Stimulated activated effector memory CD8-positive, alpha-beta T cell treated with anti-CD3 and anti-CD28 coated beads, Interleukin-12 subunit alpha, Interleukin-12 subunit beta, amount 100 ng/mL, for 72 hours (primary cell): ENCODE measurements around the gene XPNPEP1.

Experiments
- ATAC-seq: fragments of 150-1000 bp; cut with Tn5 transposase; 2 replicates; pipeline ENCODE4 v1.10.0; 2021
- DNase-seq, 2 donors: peaks; one replicate each; pipeline ENCODE4 v3.0.0; 2021 to 2022; ENCODE audit warnings: low spot score in 2 of 2
- H3K27ac Mint-ChIP-seq: one replicate; pipeline ENCODE4 v1.8.0; 2022; ENCODE audit warnings: mild to moderate bottlenecking, mixed read lengths
- H3K36me3 Mint-ChIP-seq: one replicate; pipeline ENCODE4 v1.8.0; 2022; ENCODE audit warnings: mild to moderate bottlenecking, mixed read lengths
- H3K4me1 Mint-ChIP-seq: one replicate; pipeline ENCODE4 v1.8.0; 2022; ENCODE audit warnings: mixed read lengths
- H3K4me3 Mint-ChIP-seq: one replicate; pipeline ENCODE4 v1.8.0; 2022; ENCODE audit warnings: mild to moderate bottlenecking, mixed read lengths
- H3K9me3 Mint-ChIP-seq: one replicate; pipeline ENCODE4 v1.8.0; 2022; ENCODE audit warnings: mixed read lengths

The XPNPEP1 gene

DNA sequence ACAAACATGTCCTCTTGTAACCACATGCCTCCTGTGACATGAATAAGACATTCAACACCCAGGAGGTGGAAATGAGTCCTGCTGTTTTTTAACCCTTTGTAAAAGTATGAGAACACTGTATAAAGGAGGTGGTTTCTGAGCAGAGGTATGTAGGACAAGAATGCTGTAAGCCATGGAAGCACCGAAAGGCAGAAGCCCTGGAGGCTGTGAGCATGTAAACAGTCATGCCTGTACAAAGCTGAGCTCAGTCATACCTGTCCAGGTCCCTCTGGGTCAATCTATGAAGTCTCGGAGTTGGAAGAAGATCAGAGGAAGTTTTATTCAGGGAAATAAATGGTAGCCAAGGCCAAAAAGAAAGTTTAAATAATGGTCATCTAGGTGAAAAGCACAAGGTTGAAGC, 34.7 kb upstream of the XPNPEP1 start:
- no peaks in the 10 kb centered on the region for H3K9me3 Mint-ChIP-seq
- H3K4me1 Mint-ChIP-seq: peaks cover 9% of the 10 kb centered on the region
- DNase-seq (no peak), ATAC-seq (no peak)
- no peak overlapping the region for H3K27ac Mint-ChIP-seq
- H3K36me3 Mint-ChIP-seq: no peaks in the 10 kb centered on the region
- no peak overlapping the region for H3K4me3 Mint-ChIP-seq

DNA sequence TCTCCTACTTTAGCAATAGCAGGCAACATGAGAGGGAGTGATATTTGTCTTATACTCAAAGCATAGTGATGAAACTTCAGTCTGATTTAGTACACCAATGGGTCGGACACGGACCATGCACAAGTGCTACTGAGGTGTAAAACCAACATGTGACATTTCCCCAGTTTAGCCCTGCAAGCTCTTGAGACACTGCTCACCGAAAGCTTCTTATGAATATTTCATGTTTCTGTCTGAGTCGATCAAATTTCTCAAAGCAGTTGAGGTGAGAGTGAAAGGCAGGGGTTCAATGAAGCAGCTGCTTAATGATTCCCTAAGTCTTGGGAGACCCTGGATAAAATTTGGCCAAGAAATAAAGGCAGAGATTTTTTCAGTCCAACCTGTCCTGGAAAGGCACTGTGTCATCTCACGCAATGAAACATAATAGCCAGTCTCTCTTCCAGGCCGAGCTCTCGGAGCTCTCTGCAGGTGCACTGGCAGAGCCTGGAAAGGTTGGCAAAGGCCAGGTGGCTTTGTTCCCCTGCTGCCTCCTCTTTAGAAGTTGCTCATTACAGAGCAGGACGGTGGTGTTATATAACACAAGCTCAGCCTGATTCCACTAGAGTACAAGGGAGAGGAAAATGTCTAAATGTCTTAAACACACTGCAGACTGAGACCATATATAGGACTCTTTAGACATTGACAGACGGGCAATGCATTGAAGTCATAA, 33.9 kb upstream of the XPNPEP1 start:
- DNase-seq (no peak), ATAC-seq (peak; percentile 62)
- Mint-ChIP-seq H3K4me3 (no peak overlapping the region), H3K36me3 (no peaks in the 10 kb centered on the region), H3K4me1 (peaks cover 9% of the 10 kb centered on the region), H3K27ac (no peak overlapping the region), H3K9me3 (no peaks in the 10 kb centered on the region)

DNA sequence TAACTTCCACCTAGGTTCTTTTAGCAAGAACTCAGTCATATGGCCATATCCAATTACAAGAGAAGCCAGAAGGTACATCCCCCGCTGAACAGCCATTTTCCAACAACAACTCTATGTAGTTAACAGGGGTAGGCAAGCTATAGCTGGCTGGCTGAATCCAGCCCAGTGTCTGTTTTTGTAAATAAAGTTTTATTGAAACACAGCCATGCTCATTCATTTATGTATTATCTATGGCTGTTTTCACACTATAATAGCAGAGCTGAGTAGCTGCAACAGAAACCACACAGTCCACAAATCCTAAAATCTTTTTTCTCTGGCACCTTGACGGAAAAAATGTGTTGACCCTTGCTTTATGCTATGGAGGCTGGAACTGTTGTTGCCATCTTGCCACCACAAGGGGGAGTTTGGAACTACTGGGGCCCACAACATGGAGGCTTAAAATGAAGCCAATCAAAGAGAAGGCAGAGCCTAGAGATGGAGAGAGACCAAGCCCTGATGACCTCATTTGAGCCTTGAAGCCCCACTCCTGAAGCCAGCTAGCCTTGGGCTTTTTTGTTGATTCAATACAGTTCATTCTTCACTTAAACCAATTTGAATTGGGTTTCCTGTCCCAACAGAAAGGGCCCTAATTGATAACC, 33.3 kb upstream of the XPNPEP1 start:
- DNase-seq (peak in 1 of 2 donors; percentile 56), ATAC-seq (peak; percentile 89)
- no peak overlapping the region for H3K27ac Mint-ChIP-seq
- peaks cover 9% of the 10 kb centered on the region for H3K4me1 Mint-ChIP-seq
- no peak overlapping the region for H3K4me3 Mint-ChIP-seq
- no peaks in the 10 kb centered on the region for H3K36me3 Mint-ChIP-seq
- H3K9me3 Mint-ChIP-seq: no peaks in the 10 kb centered on the region

DNA sequence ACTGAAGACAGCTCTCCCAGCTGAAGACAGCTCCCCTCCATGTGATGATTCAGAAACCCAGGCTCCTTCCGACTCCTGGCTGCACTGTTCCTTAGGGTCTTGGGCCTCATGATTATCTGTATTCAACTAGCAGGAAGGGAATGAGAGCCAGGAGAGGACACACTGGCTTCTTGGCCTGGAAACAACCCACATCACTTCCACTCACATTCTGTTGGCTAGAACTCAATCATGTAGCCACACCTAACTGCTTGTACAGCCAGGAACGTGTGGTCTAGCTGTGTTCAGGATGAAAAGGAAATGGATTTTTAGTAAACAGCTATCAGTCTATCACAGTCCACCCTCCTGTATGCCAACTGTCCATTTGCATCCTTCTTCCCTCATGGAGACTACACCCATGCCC, 30.5 kb upstream of the XPNPEP1 start:
- no peaks in the 10 kb centered on the region for H3K9me3 Mint-ChIP-seq
- ATAC-seq: no peak
- no peak overlapping the region for H3K27ac Mint-ChIP-seq
- DNase-seq: no peak
- no peak overlapping the region for H3K4me3 Mint-ChIP-seq
- H3K4me1 Mint-ChIP-seq: peaks cover 9% of the 10 kb centered on the region
- H3K36me3 Mint-ChIP-seq: no peaks in the 10 kb centered on the region

DNA sequence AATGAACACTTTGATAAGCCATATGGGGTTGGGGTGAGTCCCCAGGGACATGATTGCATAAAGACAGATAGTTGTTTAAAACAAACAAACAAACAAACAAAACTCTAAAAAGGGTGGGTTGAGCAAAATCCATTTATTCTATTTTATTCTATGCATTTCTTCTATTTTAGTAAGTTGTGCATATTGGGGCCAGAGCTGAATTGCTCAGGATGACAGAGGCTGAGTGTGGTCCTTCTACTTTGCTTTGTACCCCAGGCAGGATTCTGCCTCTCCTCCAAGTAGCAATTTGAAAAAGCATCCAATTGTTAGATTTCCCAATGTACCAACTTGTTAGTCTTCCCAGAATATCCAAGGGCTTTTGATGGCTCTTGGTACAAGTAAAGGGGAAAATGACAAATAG, 29.2 kb upstream of the XPNPEP1 start:
- Mint-ChIP-seq H3K4me1 (peaks cover 9% of the 10 kb centered on the region), H3K27ac (no peak overlapping the region), H3K36me3 (no peaks in the 10 kb centered on the region), H3K4me3 (no peak overlapping the region), H3K9me3 (no peaks in the 10 kb centered on the region)
- ATAC-seq (no peak), DNase-seq (no peak)

DNA sequence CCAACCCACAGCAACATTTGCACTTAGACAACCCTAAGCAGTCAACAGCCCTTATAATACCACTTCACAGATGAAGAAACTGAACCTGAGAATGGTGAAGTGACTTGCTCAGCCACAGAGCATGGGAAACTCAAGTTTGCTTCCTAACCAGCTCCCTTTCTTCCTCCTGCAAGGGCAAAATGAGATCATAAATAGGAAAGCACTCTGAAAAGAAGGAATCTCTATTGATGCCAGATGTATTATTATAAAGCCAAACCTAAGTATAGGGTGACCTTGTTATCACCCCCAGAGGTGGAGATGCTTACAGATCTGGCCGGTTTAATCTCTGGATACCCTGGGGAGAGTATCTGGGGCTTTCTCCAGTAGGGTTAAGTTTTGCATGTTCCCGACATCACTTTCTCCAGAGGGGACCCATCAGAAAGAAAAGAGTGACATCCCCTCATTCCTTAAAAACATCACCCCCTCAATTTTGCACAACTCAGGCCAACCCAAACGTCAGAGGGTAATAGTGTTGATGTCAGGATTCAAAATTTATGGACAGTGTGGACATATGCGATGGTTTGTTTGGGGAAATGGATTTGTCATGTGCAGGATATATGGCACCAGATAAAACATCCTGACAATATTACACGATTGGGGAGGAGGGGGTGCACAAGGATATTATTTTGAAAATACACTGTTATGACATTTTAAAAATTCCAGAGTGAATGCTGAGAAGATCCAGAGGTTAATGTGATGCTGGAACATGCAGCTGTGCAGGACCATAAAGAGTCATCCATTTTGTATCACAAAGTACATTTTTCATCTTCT, 24.0 kb upstream of the XPNPEP1 start:
- ATAC-seq: no peak
- H3K9me3 Mint-ChIP-seq: no peaks in the 10 kb centered on the region
- peaks cover 9% of the 10 kb centered on the region for H3K4me1 Mint-ChIP-seq
- H3K27ac Mint-ChIP-seq: no peak overlapping the region
- H3K4me3 Mint-ChIP-seq: no peak overlapping the region
- H3K36me3 Mint-ChIP-seq: no peaks in the 10 kb centered on the region
- no peak for DNase-seq

DNA sequence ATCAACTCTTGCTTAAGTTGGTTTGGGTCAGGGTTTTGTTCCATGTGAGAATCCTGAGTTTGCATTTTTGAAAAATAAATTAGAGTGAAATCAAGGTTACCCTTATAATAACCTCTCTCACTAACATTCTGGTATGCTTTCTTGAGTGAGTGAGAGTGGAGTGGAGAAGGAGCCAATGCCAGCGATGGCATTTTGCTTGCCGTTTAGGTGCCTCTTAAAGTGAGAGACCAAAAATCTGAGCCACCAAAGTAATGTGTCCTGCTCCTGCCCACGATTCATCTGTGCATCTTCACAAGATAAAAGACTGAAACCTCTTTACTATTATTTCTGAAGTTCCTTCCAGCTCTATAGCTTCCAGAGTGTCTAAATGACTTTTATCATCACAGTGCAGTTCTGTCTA, 23.4 kb upstream of the XPNPEP1 start:
- H3K4me3 Mint-ChIP-seq: no peak overlapping the region
- no peaks in the 10 kb centered on the region for H3K9me3 Mint-ChIP-seq
- no peak overlapping the region for H3K27ac Mint-ChIP-seq
- peaks cover 9% of the 10 kb centered on the region for H3K4me1 Mint-ChIP-seq
- no peak for ATAC-seq
- no peak for DNase-seq
- no peaks in the 10 kb centered on the region for H3K36me3 Mint-ChIP-seq

DNA sequence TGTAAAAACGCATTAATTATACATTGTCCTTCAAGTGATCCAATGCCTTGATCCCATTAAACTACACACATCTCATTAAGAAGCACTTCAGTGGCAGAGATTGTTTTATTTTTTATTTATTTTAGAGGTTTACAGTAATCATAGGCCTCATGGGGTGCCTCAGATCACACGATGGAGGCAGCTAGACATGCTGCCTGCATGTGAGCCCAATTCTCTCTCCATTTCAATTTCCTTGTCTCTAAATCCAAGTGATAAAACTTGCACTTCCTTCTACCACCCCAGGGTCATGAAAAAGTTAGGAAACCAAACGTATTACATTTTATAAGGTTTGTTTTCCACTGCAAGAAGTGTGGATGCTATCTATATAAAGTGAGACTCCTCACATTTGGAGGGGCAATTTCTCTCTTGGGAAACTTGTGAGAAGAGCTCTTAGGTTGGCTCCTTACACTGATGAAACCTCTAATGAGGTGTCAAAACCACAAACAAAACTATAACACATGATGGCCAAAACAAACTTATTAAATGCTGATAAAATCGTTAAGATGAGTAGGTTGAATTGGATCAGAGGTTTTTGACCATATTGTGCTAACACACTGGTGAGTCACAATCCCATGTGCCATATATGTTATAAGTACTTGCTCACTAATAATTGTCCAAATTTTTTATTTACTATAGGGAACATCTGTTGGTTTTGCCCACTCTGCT, 22.3 kb upstream of the XPNPEP1 start:
- ATAC-seq: no peak
- Mint-ChIP-seq H3K36me3 (no peaks in the 10 kb centered on the region), H3K27ac (no peak overlapping the region), H3K9me3 (no peaks in the 10 kb centered on the region), H3K4me1 (peaks cover 9% of the 10 kb centered on the region), H3K4me3 (no peak overlapping the region)
- no peak for DNase-seq

DNA sequence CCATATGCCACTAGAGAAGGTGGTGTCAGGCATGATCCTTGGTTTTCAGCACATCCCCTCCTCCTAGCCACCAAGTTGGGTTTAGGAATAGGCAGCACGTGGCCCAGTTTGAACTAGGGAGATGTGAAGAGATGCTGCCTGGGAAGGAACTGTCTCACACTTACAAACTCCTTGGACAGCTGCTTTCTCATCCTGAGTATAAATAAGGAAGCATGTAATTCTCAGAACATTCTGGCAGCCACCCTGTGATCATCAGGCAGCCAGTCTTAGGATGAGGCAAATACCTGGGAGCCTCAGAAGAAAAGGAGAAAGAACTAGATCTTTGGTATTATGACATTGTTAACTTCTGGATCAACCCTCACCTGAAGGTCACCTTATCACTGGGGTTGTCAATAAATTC, 21.3 kb upstream of the XPNPEP1 start:
- ATAC-seq: no peak
- H3K9me3 Mint-ChIP-seq: no peaks in the 10 kb centered on the region
- DNase-seq: no peak
- no peak overlapping the region for H3K4me3 Mint-ChIP-seq
- H3K36me3 Mint-ChIP-seq: no peaks in the 10 kb centered on the region
- no peak overlapping the region for H3K27ac Mint-ChIP-seq
- peaks cover 9% of the 10 kb centered on the region for H3K4me1 Mint-ChIP-seq

DNA sequence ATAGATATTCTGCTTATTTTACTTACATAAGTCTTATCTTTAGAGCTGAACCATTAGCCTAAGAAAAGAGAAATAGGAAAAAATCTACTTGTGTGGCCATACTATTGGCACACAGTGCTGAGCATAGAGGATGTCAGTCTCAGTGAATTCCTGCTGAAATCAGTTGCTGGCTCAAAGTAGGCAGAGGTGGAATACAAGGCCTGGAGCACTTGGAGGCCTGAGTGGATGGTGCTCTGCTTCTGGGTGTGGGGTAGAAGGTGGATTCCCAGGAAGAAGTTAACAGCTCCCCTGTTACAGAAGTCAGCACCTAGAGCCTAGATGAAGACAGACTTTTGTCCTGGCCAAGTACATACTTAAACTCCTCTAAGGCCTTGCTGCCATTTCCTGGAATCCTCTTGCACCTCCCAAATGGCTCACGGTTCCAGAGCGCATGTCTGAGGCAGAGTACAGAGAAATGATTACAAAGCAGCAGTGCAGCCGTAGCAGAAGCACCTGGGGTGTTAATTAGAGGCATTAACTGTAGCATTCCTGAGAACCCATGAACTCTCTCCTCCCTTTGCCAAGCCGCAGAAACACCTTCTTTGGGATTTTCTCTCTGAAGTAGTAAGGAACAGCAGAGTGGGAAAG, 18.0 kb upstream of the XPNPEP1 start:
- Mint-ChIP-seq H3K27ac (no peak overlapping the region), H3K4me1 (peaks cover 18% of the 10 kb centered on the region), H3K4me3 (no peak overlapping the region), H3K9me3 (no peaks in the 10 kb centered on the region), H3K36me3 (no peaks in the 10 kb centered on the region)
- ATAC-seq (no peak), DNase-seq (no peak)

DNA sequence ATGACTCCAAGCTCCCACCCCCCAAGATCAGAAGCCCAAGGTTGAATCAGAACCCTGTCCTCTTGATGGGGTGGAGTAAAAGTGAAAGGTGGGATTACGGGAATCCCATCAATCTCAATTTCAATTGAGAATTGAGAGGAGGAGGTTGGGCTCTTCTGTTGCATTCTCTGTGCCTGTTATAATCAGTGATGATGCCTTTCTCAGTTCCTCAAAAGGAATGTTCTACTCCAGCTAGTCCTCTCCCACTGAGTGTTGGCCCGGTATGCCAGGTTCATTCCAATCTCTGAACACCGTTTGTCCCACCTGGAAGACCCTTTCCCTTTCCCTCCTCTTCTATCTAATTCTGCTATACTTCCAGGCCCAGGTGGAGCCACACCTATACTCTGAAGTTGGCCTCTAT, 17.2 kb upstream of the XPNPEP1 start:
- ATAC-seq (no peak), DNase-seq (no peak)
- H3K4me3 Mint-ChIP-seq: no peak overlapping the region
- H3K9me3 Mint-ChIP-seq: no peaks in the 10 kb centered on the region
- peaks cover 16% of the 10 kb centered on the region for H3K4me1 Mint-ChIP-seq
- H3K27ac Mint-ChIP-seq: no peak overlapping the region
- H3K36me3 Mint-ChIP-seq: no peaks in the 10 kb centered on the region

DNA sequence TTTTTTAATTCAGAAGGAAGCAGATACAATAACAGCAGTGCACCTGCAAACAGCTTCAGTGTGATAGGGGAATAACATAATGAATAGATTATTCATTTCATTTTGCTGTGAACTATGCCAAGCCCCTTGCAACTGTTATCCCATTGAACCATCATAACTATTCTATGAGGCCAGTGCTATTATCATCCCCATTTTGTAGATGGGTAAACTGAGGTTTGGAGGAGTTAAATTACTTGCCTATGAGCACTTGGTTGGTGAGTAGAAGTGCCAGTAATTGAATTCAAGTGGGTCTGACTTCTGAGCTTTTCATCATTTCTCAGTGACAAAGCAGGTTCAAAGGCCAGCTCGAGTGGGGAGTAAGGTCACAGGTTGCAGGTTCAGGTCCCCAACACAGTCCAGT, 16.8 kb upstream of the XPNPEP1 start:
- ATAC-seq: no peak
- DNase-seq: no peak
- no peak overlapping the region for H3K4me3 Mint-ChIP-seq
- no peak overlapping the region for H3K27ac Mint-ChIP-seq
- no peaks in the 10 kb centered on the region for H3K36me3 Mint-ChIP-seq
- peaks cover 19% of the 10 kb centered on the region for H3K4me1 Mint-ChIP-seq
- H3K9me3 Mint-ChIP-seq: no peaks in the 10 kb centered on the region

DNA sequence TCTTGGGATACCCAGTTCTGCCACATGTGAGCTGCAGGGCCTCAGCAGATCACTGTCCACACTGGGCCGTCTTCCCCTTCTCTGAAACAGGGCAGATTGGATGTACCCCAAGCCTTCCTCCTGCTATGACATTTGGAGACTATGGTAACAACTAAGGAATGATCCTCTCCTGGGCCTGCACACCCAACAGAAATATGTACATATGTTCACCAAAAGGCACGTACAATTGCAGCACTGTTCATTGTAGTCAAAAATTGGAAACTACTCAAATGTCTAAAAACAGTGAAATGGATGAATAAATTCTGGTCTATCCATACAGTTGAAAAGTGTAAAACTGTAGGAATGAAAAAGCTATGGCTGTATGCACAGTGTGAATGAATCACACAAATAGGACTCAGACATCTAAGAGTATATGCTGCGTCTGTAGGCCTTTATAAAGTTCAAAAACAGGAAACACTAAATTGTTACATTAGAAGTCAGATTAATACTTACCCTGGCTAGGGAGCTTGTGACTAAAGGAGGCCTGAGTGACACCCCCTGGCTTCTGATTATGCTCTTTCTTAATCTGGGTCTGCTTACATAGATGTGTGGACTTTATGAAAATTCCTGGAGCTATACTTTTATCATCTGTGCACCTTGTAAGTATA, 16.1 kb upstream of the XPNPEP1 start:
- Mint-ChIP-seq H3K4me1 (peaks cover 26% of the 10 kb centered on the region), H3K4me3 (no peak overlapping the region), H3K9me3 (no peaks in the 10 kb centered on the region), H3K36me3 (no peaks in the 10 kb centered on the region), H3K27ac (no peak overlapping the region)
- ATAC-seq (no peak), DNase-seq (no peak)

DNA sequence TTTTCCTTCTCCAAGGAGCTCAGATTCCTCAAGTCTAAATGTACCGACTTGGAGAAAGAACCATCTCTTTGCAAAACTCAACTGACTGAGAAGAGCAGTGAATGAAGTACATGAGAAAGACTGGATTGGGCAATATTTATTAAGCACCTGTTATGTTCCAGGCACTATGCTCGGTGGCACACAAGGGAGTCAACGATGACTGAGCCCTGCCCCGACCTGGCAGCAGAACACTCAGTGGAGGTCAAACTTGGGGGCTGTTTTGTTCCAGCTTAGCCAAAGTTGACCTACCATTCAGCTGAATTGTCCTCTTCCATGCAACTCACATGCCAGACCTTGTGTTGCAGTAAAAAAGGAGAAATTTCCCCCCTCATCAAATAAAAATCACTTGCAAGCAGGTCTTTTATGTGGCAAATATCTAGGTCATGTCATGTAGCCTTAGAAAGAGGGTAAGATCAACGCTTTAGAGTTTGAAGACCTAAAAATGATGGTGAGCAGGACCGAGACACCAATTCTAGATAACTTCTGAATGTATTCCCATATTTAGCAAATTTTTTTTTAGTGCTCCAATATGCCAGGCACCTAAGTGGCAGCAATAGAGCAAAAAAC, 14.3 kb upstream of the XPNPEP1 start:
- Mint-ChIP-seq H3K4me1 (peaks cover 35% of the 10 kb centered on the region), H3K9me3 (no peaks in the 10 kb centered on the region), H3K36me3 (no peaks in the 10 kb centered on the region), H3K27ac (no peak overlapping the region), H3K4me3 (no peak overlapping the region)
- DNase-seq (no peak), ATAC-seq (no peak)
